ENCODE data around the gene RNF125.

The RNF125 gene

DNA sequence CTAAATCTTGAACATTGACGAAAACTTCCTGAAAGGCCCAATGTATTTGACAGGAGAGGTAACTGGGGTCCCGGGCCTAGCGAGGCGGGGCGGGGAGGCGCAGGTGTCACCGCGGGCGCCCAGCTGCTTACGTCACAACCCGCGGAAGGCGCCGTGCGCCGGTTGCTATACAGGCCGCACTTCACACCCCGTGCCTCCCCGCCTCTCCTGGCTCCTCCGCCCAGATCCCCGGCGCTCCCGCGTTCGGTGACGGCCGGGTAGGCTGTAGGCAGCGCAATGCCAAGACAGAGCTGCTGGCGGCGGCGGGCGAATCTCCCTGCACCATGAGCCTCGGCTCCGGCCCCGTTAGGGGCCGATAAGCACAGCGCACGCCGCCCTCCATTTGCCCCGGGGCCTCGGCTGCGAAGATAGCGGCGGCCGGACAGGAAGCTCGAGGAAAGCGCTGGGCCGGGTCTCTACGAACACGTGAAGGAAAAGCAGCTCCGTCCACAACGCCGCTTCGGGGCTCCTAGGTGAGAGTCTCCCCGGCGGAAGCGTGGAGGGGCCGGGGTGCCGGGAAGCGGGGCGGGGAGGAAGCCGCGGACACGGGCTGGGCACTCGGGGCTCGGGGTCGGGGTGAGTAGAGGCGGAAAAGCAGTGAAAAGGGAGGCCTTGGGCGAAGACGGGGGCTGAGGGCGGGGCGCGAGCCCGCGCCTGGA lies 73.2 kb downstream of the RNF125 start, which contains the start of gene RNF138:
TSS of gene RNF138 (plus strand) at position 151 of the 698 bp plus-strand sequence. CDS start 903 bp downstream, outside the sequence.
- Histone ChIP-seq H3K9me3 (ENCODE audit: control insufficient read depth, insufficient read depth, low read depth, low read length) (no peaks in the 10 kb centered on the region), H3K4me3 (ENCODE audit: low read depth, low read length) (peak within 1 kb of the TSS; percentile 90), H3K27ac (ENCODE audit: extremely low read depth, low read depth, low read length) (peak within 1 kb of the TSS; percentile 97), H3K4me1 (ENCODE audit: control insufficient read depth, insufficient read depth, low read length) (peaks cover 4% of the 10 kb centered on the region; the same call in 1 of the 2 replicates), H3K36me3 (ENCODE audit: control insufficient read depth in 2 of 2, insufficient read depth in 1 of 2, low read length in 2 of 2) (peaks cover 0 to 23% of the 10 kb centered on the region in 2 experiments; a peak in 2 of 3 replicates)
- ChIA-PET POLR2A (interaction anchor here (0.6 to 2.3 kb wide), 7 partner anchors 10 to 460 kb away, joined by 3 to 20 read pairs (median 6); partner anchors contain the start of genes RNF125 and TRAPPC8), CTCF (interaction anchor here (0.6 to 1.2 kb wide), 3 partner anchors 19 to 100 kb away, joined by 3 read pairs; no protein-coding TSS in a partner anchor)
- TF ChIP-seq ZNF274 (IDR thresholded peaks at IDR 0.05; ENCODE audit: low read length) (no peak), ZNF274 (tag by site-specific recombination; IDR thresholded peaks at IDR 0.05; ENCODE audit: borderline replicate concordance) (no peak), ZNF510 (tag by site-specific recombination; IDR thresholded peaks at IDR 0.05; ENCODE audit: insufficient replicate concordance) (no peak), ZNF221 (tag by site-specific recombination; IDR thresholded peaks at IDR 0.05; ENCODE audit: borderline replicate concordance) (no peak), GLI4 (tag by site-specific recombination; IDR thresholded peaks at IDR 0.05) (no peak), FEZF1 (tag by site-specific recombination; IDR thresholded peaks at IDR 0.05) (no peak), GLI2 (tag by site-specific recombination; IDR thresholded peaks at IDR 0.05; ENCODE audit: borderline replicate concordance, low read depth) (no peak), KLF1 (tag by site-specific recombination; IDR thresholded peaks at IDR 0.05) (no peak), ZNF174 (tag by site-specific recombination; IDR thresholded peaks at IDR 0.05) (no peak), ZNF837 (tag by site-specific recombination; IDR thresholded peaks at IDR 0.05) (no peak), KLF16 (tag by site-specific recombination; IDR thresholded peaks at IDR 0.05) (peak; percentile 36; the same call in 1 of the 2 replicates), ZNF138 (tag by site-specific recombination; IDR thresholded peaks at IDR 0.05; ENCODE audit: borderline replicate concordance) (no peak), REPIN1 (tag by site-specific recombination; IDR thresholded peaks at IDR 0.05; ENCODE audit: low read depth) (no peak), ZNF266 (tag by site-specific recombination; IDR thresholded peaks at IDR 0.05; ENCODE audit: low read depth) (no peak), ZNF600 (tag by site-specific recombination; IDR thresholded peaks at IDR 0.05) (0 out of 2 replicates have a peak, but pooled peaks have one; percentile 57), SP7 (tag by site-specific recombination; IDR thresholded peaks at IDR 0.05) (peak; percentile 28; the same call in 1 of the 2 replicates), ZNF292 (tag by site-specific recombination; IDR thresholded peaks at IDR 0.05; ENCODE audit: borderline replicate concordance, low read depth) (no peak), ZNF501 (tag by site-specific recombination; IDR thresholded peaks at IDR 0.05) (peak; percentile 98), ZNF792 (tag by site-specific recombination; IDR thresholded peaks at IDR 0.05) (no peak)
- TF ChIP-seq, protein P1, sequence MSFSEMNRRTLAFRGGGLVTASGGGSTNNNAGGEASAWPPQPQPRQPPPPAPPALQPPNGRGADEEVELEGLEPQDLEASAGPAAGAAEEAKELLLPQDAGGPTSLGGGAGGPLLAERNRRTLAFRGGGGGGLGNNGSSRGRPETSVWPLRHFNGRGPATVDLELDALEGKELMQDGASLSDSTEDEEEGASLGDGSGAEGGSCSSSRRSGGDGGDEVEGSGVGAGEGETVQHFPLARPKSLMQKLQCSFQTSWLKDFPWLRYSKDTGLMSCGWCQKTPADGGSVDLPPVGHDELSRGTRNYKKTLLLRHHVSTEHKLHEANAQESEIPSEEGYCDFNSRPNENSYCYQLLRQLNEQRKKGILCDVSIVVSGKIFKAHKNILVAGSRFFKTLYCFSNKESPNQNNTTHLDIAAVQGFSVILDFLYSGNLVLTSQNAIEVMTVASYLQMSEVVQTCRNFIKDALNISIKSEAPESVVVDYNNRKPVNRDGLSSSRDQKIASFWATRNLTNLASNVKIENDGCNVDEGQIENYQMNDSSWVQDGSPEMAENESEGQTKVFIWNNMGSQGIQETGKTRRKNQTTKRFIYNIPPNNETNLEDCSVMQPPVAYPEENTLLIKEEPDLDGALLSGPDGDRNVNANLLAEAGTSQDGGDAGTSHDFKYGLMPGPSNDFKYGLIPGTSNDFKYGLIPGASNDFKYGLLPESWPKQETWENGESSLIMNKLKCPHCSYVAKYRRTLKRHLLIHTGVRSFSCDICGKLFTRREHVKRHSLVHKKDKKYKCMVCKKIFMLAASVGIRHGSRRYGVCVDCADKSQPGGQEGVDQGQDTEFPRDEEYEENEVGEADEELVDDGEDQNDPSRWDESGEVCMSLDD (tag by site-specific recombination; IDR thresholded peaks at IDR 0.05) = peak; percentile 72
- TF ChIP-seq, protein P2, sequence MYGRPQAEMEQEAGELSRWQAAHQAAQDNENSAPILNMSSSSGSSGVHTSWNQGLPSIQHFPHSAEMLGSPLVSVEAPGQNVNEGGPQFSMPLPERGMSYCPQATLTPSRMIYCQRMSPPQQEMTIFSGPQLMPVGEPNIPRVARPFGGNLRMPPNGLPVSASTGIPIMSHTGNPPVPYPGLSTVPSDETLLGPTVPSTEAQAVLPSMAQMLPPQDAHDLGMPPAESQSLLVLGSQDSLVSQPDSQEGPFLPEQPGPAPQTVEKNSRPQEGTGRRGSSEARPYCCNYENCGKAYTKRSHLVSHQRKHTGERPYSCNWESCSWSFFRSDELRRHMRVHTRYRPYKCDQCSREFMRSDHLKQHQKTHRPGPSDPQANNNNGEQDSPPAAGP (tag by site-specific recombination; IDR thresholded peaks at IDR 0.05) = 0 out of 2 replicates have a peak, but pooled peaks have one; percentile 11
- TF ChIP-seq, protein P3, sequence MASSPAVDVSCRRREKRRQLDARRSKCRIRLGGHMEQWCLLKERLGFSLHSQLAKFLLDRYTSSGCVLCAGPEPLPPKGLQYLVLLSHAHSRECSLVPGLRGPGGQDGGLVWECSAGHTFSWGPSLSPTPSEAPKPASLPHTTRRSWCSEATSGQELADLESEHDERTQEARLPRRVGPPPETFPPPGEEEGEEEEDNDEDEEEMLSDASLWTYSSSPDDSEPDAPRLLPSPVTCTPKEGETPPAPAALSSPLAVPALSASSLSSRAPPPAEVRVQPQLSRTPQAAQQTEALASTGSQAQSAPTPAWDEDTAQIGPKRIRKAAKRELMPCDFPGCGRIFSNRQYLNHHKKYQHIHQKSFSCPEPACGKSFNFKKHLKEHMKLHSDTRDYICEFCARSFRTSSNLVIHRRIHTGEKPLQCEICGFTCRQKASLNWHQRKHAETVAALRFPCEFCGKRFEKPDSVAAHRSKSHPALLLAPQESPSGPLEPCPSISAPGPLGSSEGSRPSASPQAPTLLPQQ (tag by site-specific recombination; IDR thresholded peaks at IDR 0.05) = peak; percentile 37; the same call in 1 of the 2 replicates
- TF ChIP-seq, protein P4, sequence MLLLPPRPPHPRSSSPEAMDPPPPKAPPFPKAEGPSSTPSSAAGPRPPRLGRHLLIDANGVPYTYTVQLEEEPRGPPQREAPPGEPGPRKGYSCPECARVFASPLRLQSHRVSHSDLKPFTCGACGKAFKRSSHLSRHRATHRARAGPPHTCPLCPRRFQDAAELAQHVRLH (tag by site-specific recombination; IDR thresholded peaks at IDR 0.05) = no peak; the same call in 1 of the 2 replicates
- TF ChIP-seq, protein P5, sequence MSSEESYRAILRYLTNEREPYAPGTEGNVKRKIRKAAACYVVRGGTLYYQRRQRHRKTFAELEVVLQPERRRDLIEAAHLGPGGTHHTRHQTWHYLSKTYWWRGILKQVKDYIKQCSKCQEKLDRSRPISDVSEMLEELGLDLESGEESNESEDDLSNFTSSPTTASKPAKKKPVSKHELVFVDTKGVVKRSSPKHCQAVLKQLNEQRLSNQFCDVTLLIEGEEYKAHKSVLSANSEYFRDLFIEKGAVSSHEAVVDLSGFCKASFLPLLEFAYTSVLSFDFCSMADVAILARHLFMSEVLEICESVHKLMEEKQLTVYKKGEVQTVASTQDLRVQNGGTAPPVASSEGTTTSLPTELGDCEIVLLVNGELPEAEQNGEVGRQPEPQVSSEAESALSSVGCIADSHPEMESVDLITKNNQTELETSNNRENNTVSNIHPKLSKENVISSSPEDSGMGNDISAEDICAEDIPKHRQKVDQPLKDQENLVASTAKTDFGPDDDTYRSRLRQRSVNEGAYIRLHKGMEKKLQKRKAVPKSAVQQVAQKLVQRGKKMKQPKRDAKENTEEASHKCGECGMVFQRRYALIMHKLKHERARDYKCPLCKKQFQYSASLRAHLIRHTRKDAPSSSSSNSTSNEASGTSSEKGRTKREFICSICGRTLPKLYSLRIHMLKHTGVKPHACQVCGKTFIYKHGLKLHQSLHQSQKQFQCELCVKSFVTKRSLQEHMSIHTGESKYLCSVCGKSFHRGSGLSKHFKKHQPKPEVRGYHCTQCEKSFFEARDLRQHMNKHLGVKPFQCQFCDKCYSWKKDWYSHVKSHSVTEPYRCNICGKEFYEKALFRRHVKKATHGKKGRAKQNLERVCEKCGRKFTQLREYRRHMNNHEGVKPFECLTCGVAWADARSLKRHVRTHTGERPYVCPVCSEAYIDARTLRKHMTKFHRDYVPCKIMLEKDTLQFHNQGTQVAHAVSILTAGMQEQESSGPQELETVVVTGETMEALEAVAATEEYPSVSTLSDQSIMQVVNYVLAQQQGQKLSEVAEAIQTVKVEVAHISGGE (tag by site-specific recombination; conservative IDR thresholded peaks at IDR 0.05; ENCODE audit: low read depth) = peak; percentile 67

Measured in HEK293 (cell line).